ENCODE measurements around the gene ENKD1. TPM values are rescaled to one million over a fixed set of nuclear protein-coding genes. Genes with fewer than 3 reads are reported as not detected.

ENKD1 gene
- total and polyA plus RNA-seq, 2 experiments from 2014 or later = 11.6 to 11.8 TPM

GRCh38 chr16:67672306-67672705, 5.8 kb upstream of the ENKD1 start (continued):
- TF ChIP-seq ZNF462 (CRISPR knock-in tag; IDR thresholded peaks at IDR 0.05) (no peak), EZH2 (IDR thresholded peaks at IDR 0.05; ENCODE audit: low read depth, unreplicated experiment) (no peak), NANOG (IDR thresholded peaks at IDR 0.05; ENCODE audit: borderline replicate concordance) (no peak), CREB1 (CRISPR knock-in tag; IDR thresholded peaks at IDR 0.05; ENCODE audit: low read depth) (no peak), ZNF331 (CRISPR knock-in tag; IDR thresholded peaks at IDR 0.05; ENCODE audit: low read depth) (no peak), POLR2AphosphoS5 (IDR thresholded peaks at IDR 0.05; ENCODE audit: low read depth) (no peak)

GRCh38 chr16:67669499-67670101, 3.0 kb upstream of the ENKD1 start:
- H3K4me3 Mint-ChIP-seq = no peak overlapping the region
- H3K9me3 Mint-ChIP-seq = no peaks in the 10 kb centered on the region
- Histone ChIP-seq H3K27ac (ENCODE audit: low read depth) (no peak overlapping the region), H2AFZ (no peak overlapping the region), H3F3A (replicated peaks; ENCODE audit: low read depth) (peaks cover 17% of the 10 kb centered on the region), H3K9me2 (ENCODE audit: insufficient read depth) (no peaks in the 10 kb centered on the region), H3K4me2 (no peak overlapping the region), H3K27me3 (ENCODE audit: insufficient read depth) (peaks cover 10% of the 10 kb centered on the region), H4K20me1 (replicated peaks; ENCODE audit: insufficient read depth) (no peaks in the 10 kb centered on the region; the same call in 1 of the 2 replicates), H3K79me2 (replicated peaks; ENCODE audit: insufficient read depth) (no peaks in the 10 kb centered on the region), H3K36me3 (ENCODE audit: insufficient read depth) (no peaks in the 10 kb centered on the region), H3K4me3 (no peak overlapping the region), H3K4me1 (ENCODE audit: insufficient read depth) (peaks cover 7% of the 10 kb centered on the region; the same call in 1 of the 2 replicates)
- DNase-seq (ENCODE audit: low spot score) (no peak), ATAC-seq (no peak)
- H3K27me3 Mint-ChIP-seq (ENCODE audit: insufficient read depth, low read depth, poor library complexity) = peaks cover 29% of the 10 kb centered on the region
- peaks cover 9% of the 10 kb centered on the region; the same call in 1 of the 3 replicates for H3K4me1 Mint-ChIP-seq
- no peak overlapping the region for H3K27ac Mint-ChIP-seq
- no peak for TF ChIP-seq ZNF331 (CRISPR knock-in tag; IDR thresholded peaks at IDR 0.05; ENCODE audit: low read depth)
- TF ChIP-seq CTCF (conservative IDR thresholded peaks at IDR 0.05; ENCODE audit: low read depth in 2 of 2) = no peak
- no peak for TF ChIP-seq EZH2 (IDR thresholded peaks at IDR 0.05; ENCODE audit: low read depth, unreplicated experiment)
- no peak for TF ChIP-seq JUNB (IDR thresholded peaks at IDR 0.05; ENCODE audit: unreplicated experiment)
- TF ChIP-seq CREB1 (CRISPR knock-in tag; IDR thresholded peaks at IDR 0.05; ENCODE audit: low read depth) = no peak
- TF ChIP-seq ETS1 (IDR thresholded peaks at IDR 0.05) = no peak
- no peaks in the 10 kb centered on the region; the same call in 2 of the 3 replicates for H3K36me3 Mint-ChIP-seq (ENCODE audit: low read depth)

Measured in GM23338 (cell line).